ENCODE measurements around the gene NEURL3. TPM values are rescaled to one million over a fixed set of nuclear protein-coding genes. Genes with fewer than 3 reads are reported as not detected.

The NEURL3 gene
- total and polyA plus RNA-seq, 2 experiments from 2014 or later = 1.8 to 8.1 TPM

DNA sequence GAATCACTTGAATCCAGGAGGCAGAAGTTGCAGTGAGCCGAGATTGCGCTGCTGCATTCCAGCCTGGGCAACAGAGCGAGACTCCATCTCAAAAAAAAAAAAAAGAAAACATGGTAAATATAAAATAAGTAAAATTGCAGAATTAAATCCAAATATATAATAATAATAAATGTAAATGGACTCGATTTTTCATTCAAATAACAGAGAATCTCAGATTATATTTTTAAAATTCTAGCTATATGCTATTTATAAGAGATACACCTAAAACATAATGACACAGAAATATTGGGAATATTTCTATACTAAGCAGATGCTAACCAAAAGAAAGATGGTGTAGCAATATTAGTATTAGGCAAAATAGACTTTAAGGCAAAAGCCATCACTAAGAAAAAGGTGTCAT, 15.1 kb upstream of the NEURL3 start:
- H3K9me3 ChIP-seq (ENCODE audit: low read depth) = no peaks in the 10 kb centered on the region
- H3K4me3 ChIP-seq = no peak overlapping the region
- H3K9me2 ChIP-seq (replicated peaks; ENCODE audit: insufficient read depth) = no peaks in the 10 kb centered on the region
- TF ChIP-seq, protein P1, sequence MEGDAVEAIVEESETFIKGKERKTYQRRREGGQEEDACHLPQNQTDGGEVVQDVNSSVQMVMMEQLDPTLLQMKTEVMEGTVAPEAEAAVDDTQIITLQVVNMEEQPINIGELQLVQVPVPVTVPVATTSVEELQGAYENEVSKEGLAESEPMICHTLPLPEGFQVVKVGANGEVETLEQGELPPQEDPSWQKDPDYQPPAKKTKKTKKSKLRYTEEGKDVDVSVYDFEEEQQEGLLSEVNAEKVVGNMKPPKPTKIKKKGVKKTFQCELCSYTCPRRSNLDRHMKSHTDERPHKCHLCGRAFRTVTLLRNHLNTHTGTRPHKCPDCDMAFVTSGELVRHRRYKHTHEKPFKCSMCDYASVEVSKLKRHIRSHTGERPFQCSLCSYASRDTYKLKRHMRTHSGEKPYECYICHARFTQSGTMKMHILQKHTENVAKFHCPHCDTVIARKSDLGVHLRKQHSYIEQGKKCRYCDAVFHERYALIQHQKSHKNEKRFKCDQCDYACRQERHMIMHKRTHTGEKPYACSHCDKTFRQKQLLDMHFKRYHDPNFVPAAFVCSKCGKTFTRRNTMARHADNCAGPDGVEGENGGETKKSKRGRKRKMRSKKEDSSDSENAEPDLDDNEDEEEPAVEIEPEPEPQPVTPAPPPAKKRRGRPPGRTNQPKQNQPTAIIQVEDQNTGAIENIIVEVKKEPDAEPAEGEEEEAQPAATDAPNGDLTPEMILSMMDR (IDR thresholded peaks at IDR 0.05; ENCODE audit: poor library complexity) = no peak
- TF ChIP-seq EZH2phosphoT487 (IDR thresholded peaks at IDR 0.05; ENCODE audit: low read depth, severe bottlenecking, unreplicated experiment) (no peak), EZH2 (IDR thresholded peaks at IDR 0.05; ENCODE audit: borderline replicate concordance) (no peak)
- no peaks in the 10 kb centered on the region for H3K27me3 ChIP-seq
- H3K4me2 ChIP-seq = no peak overlapping the region
- H3K27ac ChIP-seq = no peak overlapping the region
- no peak for DNase-seq (ENCODE audit: low spot score)
- H3K79me2 ChIP-seq = no peaks in the 10 kb centered on the region
- H4K20me1 ChIP-seq (ENCODE audit: insufficient read depth, poor library complexity, severe bottlenecking) = no peaks in the 10 kb centered on the region
- H2AFZ ChIP-seq = no peak overlapping the region
- WGBS (ENCODE audit: low lambda C conversion rate, missing lambda C conversion rate) = 81% methylated on average over 4 of the region's 4 CpGs
- H3K4me1 ChIP-seq (ENCODE audit: insufficient read depth) = no peaks in the 10 kb centered on the region
- H3K36me3 ChIP-seq (replicated peaks; ENCODE audit: insufficient read depth, low read depth) = no peaks in the 10 kb centered on the region

DNA sequence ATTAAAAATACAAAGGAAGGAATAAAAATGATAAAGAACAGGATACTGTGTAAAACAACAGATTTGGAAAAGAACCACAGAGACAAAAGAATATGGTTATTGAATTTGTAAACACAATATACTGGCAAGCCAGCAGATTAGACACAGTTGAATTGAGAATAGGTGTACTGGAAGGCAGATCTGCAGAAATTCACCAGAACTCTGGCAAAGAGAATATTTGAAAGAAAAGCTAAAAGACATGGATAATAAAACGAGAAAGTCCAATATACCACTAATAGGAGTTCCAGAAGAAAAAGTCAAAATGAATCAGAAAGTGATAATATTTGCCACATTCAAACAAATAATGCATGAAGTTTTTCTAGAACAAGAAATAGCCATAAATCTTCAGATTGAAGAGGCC, 11.9 kb upstream of the NEURL3 start:
- H3K36me3 ChIP-seq (replicated peaks; ENCODE audit: insufficient read depth, low read depth) = no peaks in the 10 kb centered on the region
- no peaks in the 10 kb centered on the region for H3K79me2 ChIP-seq
- DNase-seq (ENCODE audit: low spot score) = no peak
- no peaks in the 10 kb centered on the region for H3K9me2 ChIP-seq (replicated peaks; ENCODE audit: insufficient read depth)
- H3K4me2 ChIP-seq = no peak overlapping the region
- WGBS (ENCODE audit: low lambda C conversion rate, missing lambda C conversion rate) = 83% methylated on average over 1 of the region's 1 CpG
- TF ChIP-seq, protein P1 (IDR thresholded peaks at IDR 0.05; ENCODE audit: poor library complexity) = no peak
- TF ChIP-seq EZH2phosphoT487 (IDR thresholded peaks at IDR 0.05; ENCODE audit: low read depth, severe bottlenecking, unreplicated experiment) (no peak), EZH2 (IDR thresholded peaks at IDR 0.05; ENCODE audit: borderline replicate concordance) (no peak)
- H3K9me3 ChIP-seq (ENCODE audit: low read depth) = no peaks in the 10 kb centered on the region
- no peaks in the 10 kb centered on the region for H3K4me1 ChIP-seq (ENCODE audit: insufficient read depth)
- no peaks in the 10 kb centered on the region for H3K27me3 ChIP-seq
- H4K20me1 ChIP-seq (ENCODE audit: insufficient read depth, poor library complexity, severe bottlenecking) = no peaks in the 10 kb centered on the region
- no peak overlapping the region for H2AFZ ChIP-seq
- H3K4me3 ChIP-seq = no peak overlapping the region
- no peak overlapping the region for H3K27ac ChIP-seq

DNA sequence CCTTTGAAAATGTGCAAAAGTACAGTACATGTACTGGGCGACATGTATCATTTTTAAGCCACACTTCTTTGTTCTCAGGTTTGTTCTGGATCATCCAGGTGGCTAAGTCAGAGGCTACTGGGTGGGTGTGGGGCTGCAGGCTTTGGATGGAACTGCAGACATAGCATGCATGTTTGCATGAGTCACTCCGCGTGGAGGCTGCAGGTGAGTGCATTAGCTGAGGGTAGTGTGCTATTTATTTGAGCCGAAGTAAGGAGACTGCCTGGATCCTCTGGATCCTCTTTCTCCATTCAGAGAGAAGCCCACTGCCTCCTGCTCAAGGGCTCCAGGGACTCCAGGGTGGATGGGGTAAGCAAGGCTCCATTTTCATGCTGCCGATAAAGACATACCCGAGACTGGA, 9.4 kb upstream of the NEURL3 start:
- Histone ChIP-seq H3K27ac (no peak overlapping the region), H3K36me3 (replicated peaks; ENCODE audit: insufficient read depth, low read depth) (no peaks in the 10 kb centered on the region), H3K27me3 (no peaks in the 10 kb centered on the region), H3K4me3 (no peak overlapping the region), H3K9me3 (ENCODE audit: low read depth) (no peaks in the 10 kb centered on the region), H4K20me1 (ENCODE audit: insufficient read depth, poor library complexity, severe bottlenecking) (no peaks in the 10 kb centered on the region), H3K79me2 (no peaks in the 10 kb centered on the region), H2AFZ (no peak overlapping the region), H3K4me1 (ENCODE audit: insufficient read depth) (no peaks in the 10 kb centered on the region), H3K4me2 (no peak overlapping the region), H3K9me2 (replicated peaks; ENCODE audit: insufficient read depth) (no peaks in the 10 kb centered on the region)
- TF ChIP-seq EZH2 (IDR thresholded peaks at IDR 0.05; ENCODE audit: borderline replicate concordance) = no peak
- no peak for TF ChIP-seq EZH2phosphoT487 (IDR thresholded peaks at IDR 0.05; ENCODE audit: low read depth, severe bottlenecking, unreplicated experiment)
- TF ChIP-seq, protein P1 (IDR thresholded peaks at IDR 0.05; ENCODE audit: poor library complexity) = no peak
- DNase-seq (ENCODE audit: low spot score) = no peak
- WGBS (ENCODE audit: low lambda C conversion rate, missing lambda C conversion rate) = 75% methylated on average over 6 of the region's 6 CpGs

DNA sequence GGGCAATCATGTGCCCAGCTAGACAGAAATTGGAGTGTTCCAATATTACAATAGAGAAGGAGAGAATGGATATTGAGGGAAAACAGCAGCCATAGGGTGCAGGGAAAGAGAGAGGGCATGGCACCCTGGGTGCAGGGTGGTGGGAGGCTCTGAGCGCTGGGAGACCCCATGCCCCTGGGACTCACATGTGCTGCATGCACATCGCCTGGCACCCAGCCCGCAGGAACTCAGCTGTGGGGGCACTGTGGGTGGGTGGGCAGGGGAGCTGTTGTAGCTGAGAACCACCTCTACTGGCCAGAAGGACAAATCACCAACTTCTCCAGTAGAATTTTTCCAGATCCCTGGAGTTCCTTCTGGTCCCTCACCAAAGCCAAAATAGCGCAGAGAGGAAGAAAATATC, 7.2 kb upstream of the NEURL3 start:
- Histone ChIP-seq H3K9me2 (replicated peaks; ENCODE audit: insufficient read depth) (no peaks in the 10 kb centered on the region), H3K4me3 (no peak overlapping the region), H3K79me2 (no peaks in the 10 kb centered on the region), H3K36me3 (replicated peaks; ENCODE audit: insufficient read depth, low read depth) (no peaks in the 10 kb centered on the region), H3K4me2 (no peak overlapping the region), H3K27ac (no peak overlapping the region), H3K27me3 (no peaks in the 10 kb centered on the region), H3K4me1 (ENCODE audit: insufficient read depth) (peaks cover 7% of the 10 kb centered on the region), H4K20me1 (ENCODE audit: insufficient read depth, poor library complexity, severe bottlenecking) (no peaks in the 10 kb centered on the region), H2AFZ (no peak overlapping the region), H3K9me3 (ENCODE audit: low read depth) (no peaks in the 10 kb centered on the region)
- TF ChIP-seq EZH2 (IDR thresholded peaks at IDR 0.05; ENCODE audit: borderline replicate concordance) (no peak), EZH2phosphoT487 (IDR thresholded peaks at IDR 0.05; ENCODE audit: low read depth, severe bottlenecking, unreplicated experiment) (no peak)
- TF ChIP-seq, protein P1 (IDR thresholded peaks at IDR 0.05; ENCODE audit: poor library complexity) = no peak
- 98% methylated on average over 4 of the region's 4 CpGs for WGBS (ENCODE audit: low lambda C conversion rate, missing lambda C conversion rate)
- no peak for DNase-seq (ENCODE audit: low spot score)
